Astrocyte (in vitro differentiated cells and primary cell): Measurements from ENCODE around the gene STARD13. TPM values are rescaled to one million over a fixed set of nuclear protein-coding genes. Genes with fewer than 3 reads are reported as not detected.

Source experiments
- DNase-seq: peaks from one replicate; pipeline ENCODE4 v3.0.0-alpha.2; 2010; ENCODE audit warnings: low read depth
- FAIRE-seq: peaks from 2 replicates; lab custom pipeline; 2011; peaks lifted over from hg19 to GRCh38; lab: Jason Lieb, UNC
- H2AFZ ChIP-seq: 2 replicates; pipeline ENCODE4 v1.6.0; 2012; ENCODE audit warnings: low read depth, low read length, inconsistent platforms
- H3K27ac ChIP-seq: 2 replicates; pipeline ENCODE4 v1.5.1; 2011; ENCODE audit warnings: low read depth, low read length, inconsistent platforms
- H3K27me3 ChIP-seq: 2 replicates; pipeline ENCODE4 v1.6.0; 2011; ENCODE audit warnings: low read length, inconsistent platforms; ENCODE audit not compliant: insufficient read depth
- H3K36me3 ChIP-seq: 2 replicates; pipeline ENCODE4 v1.5.1; 2011; ENCODE audit warnings: low read length, inconsistent platforms; ENCODE audit not compliant: insufficient read depth
- H3K4me1 ChIP-seq: 2 replicates; pipeline ENCODE4 v1.5.1; 2011; ENCODE audit warnings: low read length, inconsistent platforms; ENCODE audit not compliant: insufficient read depth
- H3K4me2 ChIP-seq: 2 replicates; pipeline ENCODE4 v1.6.0; 2012; ENCODE audit warnings: low read length, inconsistent platforms
- H3K4me3 ChIP-seq: 2 replicates; pipeline ENCODE4 v1.5.1; 2011; ENCODE audit warnings: low read depth, mild to moderate bottlenecking, low read length, inconsistent platforms; ENCODE audit not compliant: insufficient read depth
- H3K79me2 ChIP-seq: 2 replicates; pipeline ENCODE4 v1.6.0; 2012; ENCODE audit warnings: mild to moderate bottlenecking, low read length, inconsistent platforms; ENCODE audit not compliant: insufficient read depth
- H3K9ac ChIP-seq: 2 replicates; pipeline ENCODE4 v1.6.0; 2012; ENCODE audit warnings: mild to moderate bottlenecking, low read length, inconsistent platforms
- H3K9me3 ChIP-seq: 2 replicates; pipeline ENCODE4 v1.5.1; 2012; ENCODE audit warnings: low read depth, mild to moderate bottlenecking, low read length, inconsistent platforms; ENCODE audit not compliant: insufficient read depth
- H4K20me1 ChIP-seq: 2 replicates; pipeline ENCODE4 v1.6.0; 2012; ENCODE audit warnings: low read length, inconsistent platforms; ENCODE audit not compliant: insufficient read depth
- H3K27ac Mint-ChIP-seq: one replicate; pipeline ENCODE4 v1.8.0; 2021; ENCODE audit warnings: mild to moderate bottlenecking, mixed read lengths; ENCODE audit not compliant: unreplicated experiment
- H3K27me3 Mint-ChIP-seq: one replicate; pipeline ENCODE4 v1.8.0; 2021; ENCODE audit warnings: low read depth, mixed read lengths; ENCODE audit not compliant: unreplicated experiment
- H3K36me3 Mint-ChIP-seq: one replicate; pipeline ENCODE4 v1.8.0; 2021; ENCODE audit warnings: low read depth, mixed read lengths; ENCODE audit not compliant: unreplicated experiment
- H3K4me1 Mint-ChIP-seq: one replicate; pipeline ENCODE4 v1.8.0; 2021; ENCODE audit warnings: low read depth, mixed read lengths; ENCODE audit not compliant: unreplicated experiment
- H3K4me3 Mint-ChIP-seq: one replicate; pipeline ENCODE4 v1.8.0; 2021; ENCODE audit warnings: mild to moderate bottlenecking, moderate library complexity, mixed read lengths; ENCODE audit not compliant: unreplicated experiment
- H3K9me3 Mint-ChIP-seq: one replicate; pipeline ENCODE4 v1.8.0; 2021; ENCODE audit warnings: mild to moderate bottlenecking, mixed read lengths; ENCODE audit not compliant: unreplicated experiment
- EZH2 ChIP-seq: IDR thresholded peaks from 2 replicates; pipeline ENCODE4 v1.6.1; 2012; ENCODE audit warnings: mild to moderate bottlenecking, low read length, inconsistent platforms; ENCODE audit not compliant: insufficient read depth
- total RNA-seq: library from RNA; stranded (reverse); gene quantifications from 2 replicates; pipeline ENCODE4 v1.2.1, GENCODE V29; 2021
- TF ChIP-seq, protein P1 (sequence below): IDR thresholded peaks from 2 replicates; pipeline ENCODE4 v1.5.1; 2011; ENCODE audit warnings: low read depth, mild to moderate bottlenecking, inconsistent platforms, low read length, moderate library complexity; ENCODE audit not compliant: insufficient read depth

STARD13 gene
- total RNA-seq, 1 donor from 2014 or later = 30.1 TPM

DNA sequence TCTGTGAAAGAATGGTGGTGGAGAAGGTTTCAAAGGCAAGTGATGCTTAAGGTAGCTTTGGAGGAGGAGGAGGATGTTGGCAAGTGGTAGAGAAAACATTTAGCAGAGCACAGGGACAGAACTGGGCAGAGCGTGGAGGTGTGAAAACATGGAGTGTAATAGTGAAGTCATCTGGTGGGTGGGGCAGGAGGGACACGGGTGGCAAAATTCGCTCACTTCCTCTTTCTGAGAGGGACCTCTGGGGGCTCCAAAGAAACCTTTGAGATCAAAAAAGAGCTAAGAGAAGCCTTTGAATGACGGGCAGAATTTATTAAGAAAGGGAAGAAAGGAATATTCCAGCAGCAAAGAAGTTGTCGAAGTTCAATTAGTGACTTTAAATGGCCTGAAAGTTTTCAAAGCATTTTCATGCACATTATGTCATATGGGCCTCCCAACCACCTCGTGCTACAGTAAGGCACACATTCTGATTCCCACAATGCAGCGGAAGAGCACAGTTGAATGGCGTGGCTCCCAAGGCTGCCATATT is 82.8 kb downstream of the STARD13 start:
- H3K4me2 ChIP-seq = no peak overlapping the region
- Mint-ChIP-seq H3K4me1 (peaks cover 30% of the 10 kb centered on the region), H3K27me3 (no peaks in the 10 kb centered on the region), H3K36me3 (peaks cover 3% of the 10 kb centered on the region), H3K27ac (no peak overlapping the region), H3K9me3 (peaks cover 3% of the 10 kb centered on the region), H3K4me3 (no peak overlapping the region)
- peak overlapping the region; percentile 15 for H3K27ac ChIP-seq
- H3K4me3 ChIP-seq = no peak overlapping the region
- no peaks in the 10 kb centered on the region for H3K9me3 ChIP-seq
- peaks cover 5% of the 10 kb centered on the region for H4K20me1 ChIP-seq
- no peak for FAIRE-seq
- H3K36me3 ChIP-seq = no peaks in the 10 kb centered on the region
- no peak overlapping the region for H3K9ac ChIP-seq
- TF ChIP-seq EZH2 = no peak
- TF ChIP-seq, protein P1, sequence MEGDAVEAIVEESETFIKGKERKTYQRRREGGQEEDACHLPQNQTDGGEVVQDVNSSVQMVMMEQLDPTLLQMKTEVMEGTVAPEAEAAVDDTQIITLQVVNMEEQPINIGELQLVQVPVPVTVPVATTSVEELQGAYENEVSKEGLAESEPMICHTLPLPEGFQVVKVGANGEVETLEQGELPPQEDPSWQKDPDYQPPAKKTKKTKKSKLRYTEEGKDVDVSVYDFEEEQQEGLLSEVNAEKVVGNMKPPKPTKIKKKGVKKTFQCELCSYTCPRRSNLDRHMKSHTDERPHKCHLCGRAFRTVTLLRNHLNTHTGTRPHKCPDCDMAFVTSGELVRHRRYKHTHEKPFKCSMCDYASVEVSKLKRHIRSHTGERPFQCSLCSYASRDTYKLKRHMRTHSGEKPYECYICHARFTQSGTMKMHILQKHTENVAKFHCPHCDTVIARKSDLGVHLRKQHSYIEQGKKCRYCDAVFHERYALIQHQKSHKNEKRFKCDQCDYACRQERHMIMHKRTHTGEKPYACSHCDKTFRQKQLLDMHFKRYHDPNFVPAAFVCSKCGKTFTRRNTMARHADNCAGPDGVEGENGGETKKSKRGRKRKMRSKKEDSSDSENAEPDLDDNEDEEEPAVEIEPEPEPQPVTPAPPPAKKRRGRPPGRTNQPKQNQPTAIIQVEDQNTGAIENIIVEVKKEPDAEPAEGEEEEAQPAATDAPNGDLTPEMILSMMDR = no peak
- DNase-seq = no peak
- H3K27me3 ChIP-seq = no peaks in the 10 kb centered on the region
- H3K79me2 ChIP-seq = peaks cover 97% of the 10 kb centered on the region
- peaks cover 33% of the 10 kb centered on the region for H3K4me1 ChIP-seq
- H2AFZ ChIP-seq = no peak overlapping the region

DNA sequence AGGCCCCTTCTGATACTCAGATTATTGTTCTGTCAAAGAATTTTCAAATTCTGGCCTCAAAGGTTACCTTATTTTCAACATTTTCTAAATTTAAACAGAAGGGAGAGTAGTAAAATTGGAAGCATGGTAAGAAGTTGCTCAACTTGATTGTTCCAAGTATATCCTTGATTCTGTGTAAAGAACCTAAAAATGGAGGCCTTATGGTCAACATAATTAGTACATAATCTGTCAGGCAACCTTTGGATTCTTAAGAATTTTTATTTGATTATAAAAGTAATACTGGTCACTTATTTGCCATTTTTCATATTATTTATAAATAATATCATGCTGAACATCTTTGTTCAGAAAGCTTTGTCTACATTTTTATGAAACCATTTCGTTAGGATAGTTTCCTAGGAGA is 83.9 kb downstream of the STARD13 start:
- H3K9me3 ChIP-seq = no peaks in the 10 kb centered on the region
- H3K4me1 ChIP-seq = peaks cover 23% of the 10 kb centered on the region
- peaks cover 97% of the 10 kb centered on the region for H3K79me2 ChIP-seq
- H3K4me1 Mint-ChIP-seq = peaks cover 22% of the 10 kb centered on the region
- no peaks in the 10 kb centered on the region for H3K27me3 ChIP-seq
- no peak overlapping the region for H3K27ac Mint-ChIP-seq
- peaks cover 3% of the 10 kb centered on the region for H3K36me3 Mint-ChIP-seq
- no peak for TF ChIP-seq EZH2
- TF ChIP-seq, protein P1 = no peak
- no peaks in the 10 kb centered on the region for H3K36me3 ChIP-seq
- no peak for FAIRE-seq
- peaks cover 5% of the 10 kb centered on the region for H4K20me1 ChIP-seq
- no peak for DNase-seq
- H3K27me3 Mint-ChIP-seq = no peaks in the 10 kb centered on the region
- H3K9ac ChIP-seq = no peak overlapping the region
- no peak overlapping the region for H3K4me3 ChIP-seq
- H3K4me2 ChIP-seq = no peak overlapping the region
- no peak overlapping the region for H3K27ac ChIP-seq
- peaks cover 3% of the 10 kb centered on the region for H3K9me3 Mint-ChIP-seq
- no peak overlapping the region for H3K4me3 Mint-ChIP-seq
- H2AFZ ChIP-seq = no peak overlapping the region

DNA sequence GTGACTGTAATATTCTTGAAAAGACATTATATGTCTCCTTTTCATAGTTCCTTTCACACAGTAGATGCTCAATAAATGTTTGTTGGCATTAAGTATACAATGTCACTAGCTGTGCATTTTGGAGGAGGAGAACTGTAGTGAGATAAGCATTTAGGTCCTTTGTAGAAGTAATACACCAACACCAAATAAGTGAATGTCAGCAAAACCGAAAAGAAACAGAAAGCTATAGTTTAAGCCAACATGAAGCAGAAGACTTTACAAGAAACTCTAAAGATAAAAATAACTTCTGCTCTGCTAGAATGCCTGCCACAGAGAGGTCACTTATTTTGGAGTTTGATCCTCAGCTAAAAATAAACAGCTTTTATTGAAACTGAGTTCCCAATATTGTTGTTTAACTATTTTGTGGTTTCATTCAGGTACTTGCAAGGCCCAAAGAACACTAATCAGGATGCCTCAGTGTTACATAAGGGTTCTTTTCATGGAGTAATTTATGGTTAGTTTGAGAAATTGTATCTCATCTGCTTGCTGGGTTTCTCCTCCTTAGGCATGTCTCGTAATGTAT is 86.2 kb downstream of the STARD13 start:
- no peaks in the 10 kb centered on the region for H3K9me3 ChIP-seq
- H3K4me2 ChIP-seq = no peak overlapping the region
- no peak overlapping the region for H3K4me3 Mint-ChIP-seq
- FAIRE-seq (no peak), DNase-seq (no peak)
- H4K20me1 ChIP-seq = peaks cover 4% of the 10 kb centered on the region
- no peaks in the 10 kb centered on the region for H3K36me3 ChIP-seq
- H3K4me1 Mint-ChIP-seq = peaks cover 22% of the 10 kb centered on the region
- H3K79me2 ChIP-seq = peaks cover 90% of the 10 kb centered on the region
- H3K4me1 ChIP-seq = peaks cover 23% of the 10 kb centered on the region
- no peak overlapping the region for H3K4me3 ChIP-seq
- TF ChIP-seq, protein P1 = no peak
- no peak for TF ChIP-seq EZH2
- no peak overlapping the region for H3K27ac ChIP-seq
- H3K9me3 Mint-ChIP-seq = peaks cover 3% of the 10 kb centered on the region
- no peaks in the 10 kb centered on the region for H3K27me3 Mint-ChIP-seq
- H2AFZ ChIP-seq = no peak overlapping the region
- no peaks in the 10 kb centered on the region for H3K27me3 ChIP-seq
- H3K36me3 Mint-ChIP-seq = peaks cover 3% of the 10 kb centered on the region
- no peak overlapping the region for H3K27ac Mint-ChIP-seq
- no peak overlapping the region for H3K9ac ChIP-seq
